ENCODE data around the gene INPP4A. TPM values are rescaled to one million over a fixed set of nuclear protein-coding genes. Genes with fewer than 3 reads are reported as not detected.
A peak's percentile ranks its signal among the peaks of the same experiment; 100 is the strongest.

The INPP4A gene
- total and polyA plus RNA-seq, 10 of the 15 experiments (the other 5 are each of a cell fraction or from before 2014, with no cell fraction given): 4.7 to 62.3 (median 36.9) TPM

- no peak for ATAC-seq
These were observed 44.8 kb downstream of the INPP4A start for GRCh38 chr2:98489486-98489885.

More at GRCh38 chr2:98489486-98489885, 44.8 kb downstream of the INPP4A start:
- WGBS (ENCODE audit: insufficient coverage, insufficient replicate concordance, low lambda C conversion rate, missing lambda C conversion rate): 100% methylated on average over 3 of the region's 3 CpGs
- H3K36me3 ChIP-seq (ENCODE audit: control insufficient read depth in 2 of 2, insufficient read depth in 2 of 2, low read length in 1 of 2): peaks cover 16 to 18% of the 10 kb centered on the region in 2 experiments
- peaks cover 88% of the 10 kb centered on the region for H3K79me2 ChIP-seq (ENCODE audit: control insufficient read depth, insufficient read depth, low read length)
- no peaks in the 10 kb centered on the region for H3K27me3 ChIP-seq (replicated peaks in 1 of 2; ENCODE audit: control insufficient read depth in 2 of 2, insufficient read depth in 2 of 2, low read length in 1 of 2)
- in situ Hi-C loops (cut with MboI) (no loop called here), intact Hi-C loops (cut with micrococcal nuclease; ENCODE audit: unreplicated experiment) (loop anchor here (5.0 kb wide), 1 partner anchor 77 kb away; no protein-coding TSS in a partner anchor)
- SMC1A ChIA-PET (ENCODE audit: uncharacterized antibody, unreplicated experiment): interaction anchor here (2.0 to 24.6 kb wide), 3 partner anchors 12 to 30 kb away, joined by 5 to 816 read pairs (median 81); no protein-coding TSS in a partner anchor
- peaks cover 10% of the 10 kb centered on the region; the same call in 2 of the 3 replicates for H3K9me3 ChIP-seq (replicated peaks; ENCODE audit: control insufficient read depth, insufficient read depth, low read length)
- H4K20me1 ChIP-seq (ENCODE audit: control insufficient read depth, insufficient read depth): no peaks in the 10 kb centered on the region
- no TSS peak for BruUV-seq (replicated peaks)
- POLR2A ChIA-PET: interaction anchor here (0.6 to 16.1 kb wide), 3 partner anchors 10 to 30 kb away, joined by 6 to 545 read pairs (median 7); no protein-coding TSS in a partner anchor
- RAD21 ChIA-PET (ENCODE audit: unreplicated experiment): interaction anchor here (1.1 to 9.1 kb wide), 4 partner anchors 10 to 43 kb away, joined by 3 to 200 read pairs (median 12); no protein-coding TSS in a partner anchor
- no peak for FAIRE-seq
- no peak overlapping the region for H3K4me3 ChIP-seq
- TF ChIP-seq ZNF217 (IDR thresholded peaks at IDR 0.05) (no peak), SMARCA5 (IDR thresholded peaks at IDR 0.05) (no peak), E4F1 (IDR thresholded peaks at IDR 0.05; ENCODE audit: borderline replicate concordance, partially characterized antibody) (no peak), RELA (IDR thresholded peaks at IDR 0.05; ENCODE audit: borderline replicate concordance, partially characterized antibody) (no peak), HCFC1 (IDR thresholded peaks at IDR 0.05; ENCODE audit: low read length) (no peak), TCF3 (IDR thresholded peaks at IDR 0.05; ENCODE audit: borderline replicate concordance, insufficient read depth, low read depth, low read length) (no peak), USF2 (IDR thresholded peaks at IDR 0.05; ENCODE audit: borderline replicate concordance, low read depth, low read length) (no peak)
- no peak overlapping the region for H3K4me2 ChIP-seq (ENCODE audit: control insufficient read depth, insufficient read depth)
- H3K9ac ChIP-seq (ENCODE audit: control insufficient read depth, insufficient read depth, low read length): no peak overlapping the region
- CTCF ChIA-PET: interaction anchor here (2.7 to 6.6 kb wide), 3 partner anchors 18 to 76 kb away, joined by 12 to 64 read pairs (median 20); no protein-coding TSS in a partner anchor
- no peak overlapping the region for H2AFZ ChIP-seq (ENCODE audit: control insufficient read depth, low read depth, low read length)
- DNase-seq (ENCODE audit: low read depth, low spot score): no peak
- peak overlapping the region; percentile 78 for H3K27ac ChIP-seq (ENCODE audit: control insufficient read depth, insufficient read depth)
- peaks cover 63% of the 10 kb centered on the region for H3K4me1 ChIP-seq (ENCODE audit: control insufficient read depth, insufficient read depth, low read length)

Measured in GM12878 (cell line).